HCT116 (cell line): ENCODE results near the gene UAP1L1. TPM values are rescaled to one million over a fixed set of nuclear protein-coding genes. Genes with fewer than 3 reads are reported as not detected.

ENCODE experiments used
- ATAC-seq: fragments of 200-7000 bp; cut with Tn5 transposase; 2 replicates; pipeline ENCODE4 v1.9.1; 2020; ENCODE audit warnings: mild to moderate bottlenecking, moderate library complexity
- BruUV-seq: library from RNA; stranded (reverse); fragments of 400-500 nt; replicated peaks from 2 replicates; lab custom pipeline; 2021; lab: Mats Ljungman, UMichigan
- CTCF ChIA-PET: fragments of 300-600 bp; sonication (Branson Sonifier 250); formaldehyde crosslinking; loops from one replicate; lab custom pipeline; 2021; ENCODE audit warnings: antibody characterized with exemption; lab: Charles Lee
- POLR2A ChIA-PET: fragments of 300-600, 350-600 bp; sonication (Branson Sonifier 250); formaldehyde crosslinking; loops from one replicate; lab custom pipeline; 2021; ENCODE audit warnings: antibody characterized with exemption; lab: Charles Lee
- RAD21 ChIA-PET, 2 experiments: fragments of 300-600 bp; sonication (Branson Sonifier 250); formaldehyde crosslinking; loops; one replicate each; lab custom pipeline; 2023; ENCODE audit warnings: low total read pairs in 2 of 2; ENCODE audit not compliant: uncharacterized antibody in 2 of 2, unreplicated experiment in 2 of 2, low non-redundant PET in 1 of 2; lab: Charles Lee
- DNase-seq: peaks from one replicate; pipeline ENCODE4 v3.0.0-alpha.2; 2010; ENCODE audit warnings: low read depth, low spot score
- H2AFZ ChIP-seq: fragments of 200-600 bp; shearing (Covaris generic), sonication (generic); 2 replicates; pipeline ENCODE4 v1.6.1; 2017; ENCODE audit warnings: low read depth, mixed run types, mixed read lengths, antibody characterized with exemption, low read length; ENCODE audit not compliant: poor library complexity, severe bottlenecking
- H3K27ac ChIP-seq: 2 replicates; pipeline ENCODE4 v1.5.1; 2012; ENCODE audit warnings: low read depth, low read length
- H3K27me3 ChIP-seq: fragments of 200-600 bp; sonication (generic); 2 replicates; pipeline ENCODE4 v1.6.1; 2016; ENCODE audit warnings: mixed run types, low read length, mixed read lengths; ENCODE audit not compliant: insufficient read depth
- H3K36me3 ChIP-seq, 2 experiments: fragments of 200-500 bp in 1 of 2; fragments of 200-600 bp in 1 of 2; sonication (Bioruptor generic) in 1 of 2; sonication (generic) in 1 of 2; 2 replicates each; pipeline versions ENCODE4 v1.5.1 to v1.6.1; 2014 to 2016; ENCODE audit warnings: low read length in 2 of 2, inconsistent platforms in 1 of 2, mixed read lengths in 1 of 2, mixed run types in 1 of 2; ENCODE audit not compliant: insufficient read depth in 2 of 2, control insufficient read depth in 1 of 2
- H3K4me1 ChIP-seq, 2 experiments: fragments of 200-600 bp in 1 of 2; sonication (generic) in 1 of 2; 2 replicates each; pipeline versions ENCODE4 v1.5.1 to v1.6.1; 2012 to 2017; ENCODE audit warnings: low read length in 2 of 2, inconsistent platforms in 1 of 2, mild to moderate bottlenecking in 1 of 2, mixed read lengths in 1 of 2, mixed run types in 1 of 2, moderate library complexity in 1 of 2; ENCODE audit not compliant: insufficient read depth in 2 of 2, control insufficient read depth in 1 of 2
- H3K4me2 ChIP-seq: fragments of 200-600 bp; sonication (generic); 2 replicates; pipeline ENCODE4 v1.6.1; 2017; ENCODE audit warnings: mixed run types, low read length, mixed read lengths
- H3K4me3 ChIP-seq, 2 experiments: fragments of 200-600 bp in 1 of 2; sonication (generic) in 1 of 2; replicated peaks in 1 of 2; 2 replicates each; pipeline ENCODE4 v1.5.1; 2011 to 2016; ENCODE audit warnings: low read length in 2 of 2, control low read depth in 1 of 2, low read depth in 1 of 2, mild to moderate bottlenecking in 1 of 2, mixed read lengths in 1 of 2, mixed run types in 1 of 2
- H3K79me2 ChIP-seq: fragments of 200-600 bp; sonication (generic); 2 replicates; pipeline ENCODE4 v1.6.1; 2017; ENCODE audit warnings: mild to moderate bottlenecking, mixed run types, low read length, moderate library complexity, mixed read lengths; ENCODE audit not compliant: insufficient read depth
- H3K9ac ChIP-seq: fragments of 200-600 bp; sonication (generic); 2 replicates; pipeline ENCODE4 v1.6.1; 2016; ENCODE audit warnings: low read length, mixed read lengths
- H3K9me2 ChIP-seq: fragments of 200-600 bp; sonication (generic), shearing (Covaris generic); 2 replicates; pipeline ENCODE4 v1.6.1; 2017; ENCODE audit warnings: mixed run types, mild to moderate bottlenecking, moderate library complexity; ENCODE audit not compliant: insufficient read depth
- H3K9me3 ChIP-seq, 2 experiments: fragments of 200-500 bp in 1 of 2; fragments of 200-600 bp in 1 of 2; sonication (Bioruptor generic) in 1 of 2; sonication (generic) in 1 of 2; 2 replicates each; pipeline ENCODE4 v1.6.1; 2014 to 2017; ENCODE audit warnings: low read length in 2 of 2, mixed read lengths in 2 of 2, inconsistent platforms in 1 of 2, low read depth in 1 of 2, mild to moderate bottlenecking in 1 of 2, mixed run types in 1 of 2, moderate library complexity in 1 of 2; ENCODE audit not compliant: control insufficient read depth in 1 of 2, insufficient read depth in 1 of 2
- H4K20me1 ChIP-seq: fragments of 200-600 bp; sonication (generic), shearing (Covaris generic); 2 replicates; pipeline ENCODE4 v1.6.1; 2017; ENCODE audit warnings: mixed run types, mild to moderate bottlenecking, moderate library complexity; ENCODE audit not compliant: insufficient read depth
- CBX3 ChIP-seq: IDR thresholded peaks from 2 replicates; pipeline ENCODE4 v1.6.1; 2012; ENCODE audit warnings: low read depth
- EGR1 ChIP-seq: IDR thresholded peaks from 2 replicates; pipeline ENCODE4 v1.6.1; 2012; ENCODE audit warnings: low read depth
- ELF1 ChIP-seq: IDR thresholded peaks from 2 replicates; pipeline ENCODE4 v1.6.1; 2012; ENCODE audit warnings: low read depth, borderline replicate concordance
- EZH2 ChIP-seq: fragments of 200-600 bp; sonication (generic); IDR thresholded peaks from 2 replicates; pipeline ENCODE4 v1.6.1; 2017; ENCODE audit warnings: antibody characterized with exemption, mixed run types
- EZH2phosphoT487 ChIP-seq: fragments of 200-600 bp; IDR thresholded peaks from 2 replicates; pipeline ENCODE4 v1.6.1; 2018; ENCODE audit warnings: antibody characterized with exemption, borderline replicate concordance
- FOSL1 ChIP-seq: IDR thresholded peaks from 2 replicates; pipeline ENCODE4 v1.6.1; 2012; ENCODE audit warnings: low read depth
- POLR2A ChIP-seq: IDR thresholded peaks from 2 replicates; pipeline ENCODE4 v1.7.0; 2011; ENCODE audit warnings: borderline replicate concordance; ENCODE audit not compliant: insufficient read depth, insufficient read length; ENCODE audit errors: extremely low read depth
- RAD21 ChIP-seq: IDR thresholded peaks from 2 replicates; pipeline ENCODE4 v1.6.1; 2012; ENCODE audit warnings: low read depth, mild to moderate bottlenecking
- SP1 ChIP-seq: IDR thresholded peaks from 2 replicates; pipeline ENCODE4 v1.6.1; 2012; ENCODE audit warnings: low read depth
- ZFX ChIP-seq: fragments of 450-650 bp; IDR thresholded peaks from 2 replicates; pipeline ENCODE4 v1.6.1; 2017
- intact Hi-C: fragments of 100-400 bp; cut with micrococcal nuclease; formaldehyde crosslinking; loops from 2 replicates; pipeline ENCODE4 v1.10.0; 2022
- total RNA-seq: library from RNA; stranded (reverse); gene quantifications from one replicate; pipeline ENCODE4 v1.2.1, GENCODE V29; 2021; ENCODE audit not compliant: unreplicated experiment
- TF ChIP-seq, protein P1 (sequence below): IDR thresholded peaks from 2 replicates; pipeline ENCODE4 v1.6.1; 2012
- TF ChIP-seq, protein P2 (sequence below): IDR thresholded peaks from 2 replicates; pipeline ENCODE4 v1.6.1; 2012; ENCODE audit warnings: low read depth
- TF ChIP-seq, protein P3 (sequence below): IDR thresholded peaks from 2 replicates; pipeline ENCODE4 v1.6.1; 2012
- TF ChIP-seq, protein P4 (sequence below): IDR thresholded peaks from 2 replicates; pipeline ENCODE4 v1.6.1; 2011; ENCODE audit warnings: mild to moderate bottlenecking, low read length, moderate library complexity; ENCODE audit not compliant: insufficient replicate concordance; ENCODE audit errors: extremely low read depth

UAP1L1 gene
- total RNA-seq, 1 experiment from 2014 or later: 11.0 TPM

DNA sequence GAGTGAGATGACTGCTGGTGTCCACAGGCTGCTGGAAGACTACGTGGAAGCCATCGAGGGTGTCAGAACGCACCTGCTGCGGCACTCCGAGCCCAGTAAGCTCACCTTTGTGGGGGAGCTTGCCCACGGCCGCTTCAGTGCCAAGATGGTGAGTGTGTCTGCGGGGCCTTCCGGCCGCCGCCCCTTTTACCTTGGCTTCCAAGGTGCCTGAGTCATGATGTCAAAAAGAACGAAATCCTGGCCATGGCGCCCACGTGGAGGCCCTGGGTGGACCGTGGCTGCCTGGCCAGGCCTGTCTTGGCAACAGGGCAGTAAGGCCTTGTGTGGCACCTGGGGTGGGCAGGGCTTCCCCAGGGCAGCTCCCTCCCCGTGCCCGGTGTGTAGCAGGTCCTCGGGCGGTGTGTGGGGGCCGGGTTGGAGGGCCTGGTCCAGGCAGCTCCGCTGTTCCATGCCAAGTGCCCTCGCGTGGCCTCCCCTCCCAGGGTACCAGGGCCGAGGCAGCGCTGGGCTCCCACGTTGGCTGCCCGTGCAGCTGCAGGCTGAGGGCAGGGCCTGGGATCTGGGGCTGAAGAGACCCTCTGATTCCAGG lies 29.4 kb downstream of the UAP1L1 start:
- Histone ChIP-seq H3K4me2 (no peak overlapping the region), H3K27me3 (no peaks in the 10 kb centered on the region), H3K9me3 (peaks cover 0 to 17% of the 10 kb centered on the region in 2 experiments; a peak in 1 of 4 replicates), H3K9me2 (no peaks in the 10 kb centered on the region), H3K79me2 (0 out of 2 replicates have a peak, but pooled peaks cover under 1% of the 10 kb centered on the region), H3K4me1 (no peaks in the 10 kb centered on the region), H4K20me1 (no peaks in the 10 kb centered on the region), H3K27ac (no peak overlapping the region; the same call in 1 of the 2 replicates), H3K4me3 (no peak overlapping the region), H2AFZ (no peak overlapping the region), H3K36me3 (peaks cover 8 to 58% of the 10 kb centered on the region in 2 experiments), H3K9ac (no peak overlapping the region)
- BruUV-seq: no TSS peak
- ChIA-PET POLR2A (no interaction called here), RAD21 (no interaction called here), CTCF (no interaction called here)
- 0 out of 2 replicates have a peak, but pooled peaks have one; percentile 7 for ATAC-seq
- no peak for TF ChIP-seq RAD21
- no peak for TF ChIP-seq ZFX
- no peak for TF ChIP-seq POLR2A
- no peak for TF ChIP-seq EZH2
- TF ChIP-seq ELF1: no peak
- TF ChIP-seq, protein P1, sequence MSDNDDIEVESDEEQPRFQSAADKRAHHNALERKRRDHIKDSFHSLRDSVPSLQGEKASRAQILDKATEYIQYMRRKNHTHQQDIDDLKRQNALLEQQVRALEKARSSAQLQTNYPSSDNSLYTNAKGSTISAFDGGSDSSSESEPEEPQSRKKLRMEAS: no peak
- TF ChIP-seq, protein P2, sequence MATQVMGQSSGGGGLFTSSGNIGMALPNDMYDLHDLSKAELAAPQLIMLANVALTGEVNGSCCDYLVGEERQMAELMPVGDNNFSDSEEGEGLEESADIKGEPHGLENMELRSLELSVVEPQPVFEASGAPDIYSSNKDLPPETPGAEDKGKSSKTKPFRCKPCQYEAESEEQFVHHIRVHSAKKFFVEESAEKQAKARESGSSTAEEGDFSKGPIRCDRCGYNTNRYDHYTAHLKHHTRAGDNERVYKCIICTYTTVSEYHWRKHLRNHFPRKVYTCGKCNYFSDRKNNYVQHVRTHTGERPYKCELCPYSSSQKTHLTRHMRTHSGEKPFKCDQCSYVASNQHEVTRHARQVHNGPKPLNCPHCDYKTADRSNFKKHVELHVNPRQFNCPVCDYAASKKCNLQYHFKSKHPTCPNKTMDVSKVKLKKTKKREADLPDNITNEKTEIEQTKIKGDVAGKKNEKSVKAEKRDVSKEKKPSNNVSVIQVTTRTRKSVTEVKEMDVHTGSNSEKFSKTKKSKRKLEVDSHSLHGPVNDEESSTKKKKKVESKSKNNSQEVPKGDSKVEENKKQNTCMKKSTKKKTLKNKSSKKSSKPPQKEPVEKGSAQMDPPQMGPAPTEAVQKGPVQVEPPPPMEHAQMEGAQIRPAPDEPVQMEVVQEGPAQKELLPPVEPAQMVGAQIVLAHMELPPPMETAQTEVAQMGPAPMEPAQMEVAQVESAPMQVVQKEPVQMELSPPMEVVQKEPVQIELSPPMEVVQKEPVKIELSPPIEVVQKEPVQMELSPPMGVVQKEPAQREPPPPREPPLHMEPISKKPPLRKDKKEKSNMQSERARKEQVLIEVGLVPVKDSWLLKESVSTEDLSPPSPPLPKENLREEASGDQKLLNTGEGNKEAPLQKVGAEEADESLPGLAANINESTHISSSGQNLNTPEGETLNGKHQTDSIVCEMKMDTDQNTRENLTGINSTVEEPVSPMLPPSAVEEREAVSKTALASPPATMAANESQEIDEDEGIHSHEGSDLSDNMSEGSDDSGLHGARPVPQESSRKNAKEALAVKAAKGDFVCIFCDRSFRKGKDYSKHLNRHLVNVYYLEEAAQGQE: no peak
- no peak for TF ChIP-seq SP1
- TF ChIP-seq, protein P3, sequence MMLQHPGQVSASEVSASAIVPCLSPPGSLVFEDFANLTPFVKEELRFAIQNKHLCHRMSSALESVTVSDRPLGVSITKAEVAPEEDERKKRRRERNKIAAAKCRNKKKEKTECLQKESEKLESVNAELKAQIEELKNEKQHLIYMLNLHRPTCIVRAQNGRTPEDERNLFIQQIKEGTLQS: no peak
- TF ChIP-seq, protein P4, sequence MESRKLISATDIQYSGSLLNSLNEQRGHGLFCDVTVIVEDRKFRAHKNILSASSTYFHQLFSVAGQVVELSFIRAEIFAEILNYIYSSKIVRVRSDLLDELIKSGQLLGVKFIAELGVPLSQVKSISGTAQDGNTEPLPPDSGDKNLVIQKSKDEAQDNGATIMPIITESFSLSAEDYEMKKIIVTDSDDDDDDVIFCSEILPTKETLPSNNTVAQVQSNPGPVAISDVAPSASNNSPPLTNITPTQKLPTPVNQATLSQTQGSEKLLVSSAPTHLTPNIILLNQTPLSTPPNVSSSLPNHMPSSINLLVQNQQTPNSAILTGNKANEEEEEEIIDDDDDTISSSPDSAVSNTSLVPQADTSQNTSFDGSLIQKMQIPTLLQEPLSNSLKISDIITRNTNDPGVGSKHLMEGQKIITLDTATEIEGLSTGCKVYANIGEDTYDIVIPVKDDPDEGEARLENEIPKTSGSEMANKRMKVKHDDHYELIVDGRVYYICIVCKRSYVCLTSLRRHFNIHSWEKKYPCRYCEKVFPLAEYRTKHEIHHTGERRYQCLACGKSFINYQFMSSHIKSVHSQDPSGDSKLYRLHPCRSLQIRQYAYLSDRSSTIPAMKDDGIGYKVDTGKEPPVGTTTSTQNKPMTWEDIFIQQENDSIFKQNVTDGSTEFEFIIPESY: no peak
- TF ChIP-seq FOSL1: no peak
- TF ChIP-seq EGR1: no peak
- no peak for TF ChIP-seq EZH2phosphoT487
- TF ChIP-seq CBX3: no peak
- intact Hi-C loops: no loop called here
- no peak for DNase-seq
